ENCODE measurements around the gene PFN3. TPM values are rescaled to one million over a fixed set of nuclear protein-coding genes. Genes with fewer than 3 reads are reported as not detected.
A peak's percentile ranks its signal among the peaks of the same experiment; 100 is the strongest.

Gene PFN3
- total and polyA plus RNA-seq, 4 donors, result 0.32 to 1.00 TPM; not detected in 2

DNA sequence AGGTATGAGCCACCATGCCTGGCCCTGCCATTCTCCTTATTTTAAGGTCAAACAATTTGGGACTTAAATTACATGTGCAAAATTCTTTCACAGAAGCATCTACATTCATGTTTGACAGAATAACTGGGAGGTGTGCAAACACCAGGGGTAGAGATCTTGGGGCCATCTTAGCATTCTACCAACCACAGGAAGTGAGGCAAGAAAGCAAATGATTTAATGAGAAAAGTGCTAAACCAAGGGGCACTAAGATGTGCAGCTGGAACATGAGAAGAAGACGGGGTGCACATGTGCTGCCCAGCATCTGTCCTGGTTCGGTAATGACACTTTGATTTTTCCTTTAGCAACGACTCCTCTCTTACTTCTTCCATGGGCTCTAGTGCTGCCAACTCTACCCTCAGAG, 10.1 kb upstream of the PFN3 start:
- 89% methylated on average over 3 of the region's 3 CpGs for WGBS (ENCODE audit: insufficient coverage)

DNA sequence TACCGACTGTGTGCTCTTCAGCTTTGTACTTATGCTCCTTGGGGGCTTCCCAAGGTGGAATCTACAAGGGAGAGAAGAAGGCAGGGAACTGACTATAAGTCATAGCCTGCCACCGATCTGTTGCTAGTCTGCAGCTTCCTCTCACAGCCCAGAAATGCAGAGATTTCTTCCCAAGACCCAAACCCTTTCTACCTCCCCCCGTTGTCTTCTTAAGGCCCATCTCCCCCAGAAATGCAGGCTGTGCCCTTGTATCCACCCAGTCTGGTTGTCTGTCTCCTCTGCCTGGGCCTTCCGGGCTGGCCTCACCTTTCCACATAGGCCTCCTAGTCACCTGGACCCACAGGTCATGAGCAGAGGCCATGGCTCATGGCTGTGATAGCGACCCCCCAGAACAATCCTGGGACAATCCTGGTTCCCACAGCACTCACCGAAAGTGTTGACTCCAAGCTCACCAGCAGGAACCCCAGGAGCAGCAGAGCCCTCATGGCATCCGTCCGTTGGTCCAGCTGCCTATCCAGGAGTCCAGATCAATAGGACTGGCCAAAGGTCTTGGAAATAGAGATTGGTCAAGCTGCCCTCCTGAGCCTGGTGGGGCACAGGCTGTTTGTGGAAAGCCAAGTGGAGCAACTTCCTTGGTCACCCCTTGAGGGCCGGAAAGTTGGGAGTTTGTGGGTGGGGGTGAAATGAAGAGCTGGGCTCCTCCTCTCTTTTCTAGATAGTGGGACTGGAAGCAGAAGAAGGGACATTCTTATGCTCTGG, 8.8 kb upstream of the PFN3 start, which contains the start of gene F12:
F12 (minus strand) TSS at position 522 of the 759 bp plus-strand sequence; CDS start at position 485, 37 bp downstream.
- WGBS (ENCODE audit: insufficient coverage), result 89% methylated on average over 8 of the region's 9 CpGs

More for the DNA sequence above, 10.1 kb upstream of the PFN3 start:
- DNase-seq (ENCODE audit: low read depth in 4 of 6, low spot score in 6 of 6), result no peak
- Histone ChIP-seq H3K36me3 (ENCODE audit: control insufficient read depth, insufficient read depth, low read length) (no peaks in the 10 kb centered on the region), H3K4me3 (ENCODE audit: low read depth, low read length) (no peak overlapping the region), H3K27ac (ENCODE audit: low read depth, low read length) (no peak overlapping the region), H3K4me1 (ENCODE audit: control insufficient read depth, insufficient read depth, low read length) (peaks cover 1% of the 10 kb centered on the region), H3K27me3 (ENCODE audit: control insufficient read depth, insufficient read depth, low read length) (peaks cover under 1% of the 10 kb centered on the region), H3K9me3 (ENCODE audit: control insufficient read depth, insufficient read depth, low read length) (no peaks in the 10 kb centered on the region)

DNA sequence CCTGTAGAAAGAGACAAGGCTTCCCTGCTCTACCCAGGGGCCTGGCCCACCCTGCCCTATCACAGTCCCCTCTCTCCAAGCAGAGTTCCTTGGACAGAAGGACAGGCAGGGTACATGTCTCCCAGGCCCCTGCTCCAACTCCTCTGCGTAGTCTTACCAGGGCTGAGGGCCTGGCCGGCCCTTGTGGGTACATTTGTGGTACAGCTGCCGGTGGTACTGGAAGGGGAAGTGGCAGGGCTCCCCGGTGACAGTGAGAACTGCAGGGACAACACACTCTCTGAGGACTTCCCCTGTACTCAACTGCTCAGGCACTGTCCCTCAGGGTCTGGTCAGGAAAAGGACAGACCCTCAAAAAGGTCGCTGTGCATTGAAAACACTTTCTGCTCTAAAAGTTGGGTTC, 5.3 kb upstream of the PFN3 start:
- Histone ChIP-seq H3K4me3 (ENCODE audit: low read depth, low read length) (no peak overlapping the region), H3K36me3 (ENCODE audit: control insufficient read depth, insufficient read depth, low read length) (no peaks in the 10 kb centered on the region), H3K27me3 (ENCODE audit: control insufficient read depth, insufficient read depth, low read length) (peaks cover 43% of the 10 kb centered on the region), H3K27ac (ENCODE audit: low read depth, low read length) (no peak overlapping the region), H3K4me1 (ENCODE audit: control insufficient read depth, insufficient read depth, low read length) (peaks cover 39% of the 10 kb centered on the region), H3K9me3 (ENCODE audit: control insufficient read depth, insufficient read depth, low read length) (no peaks in the 10 kb centered on the region)
- no peak for DNase-seq (ENCODE audit: low read depth in 4 of 6, low spot score in 6 of 6)
- 84% methylated on average over 4 of the region's 5 CpGs for WGBS (ENCODE audit: insufficient coverage)

More for the DNA sequence above, 8.8 kb upstream of the PFN3 start, which contains the start of gene F12:
- H3K27ac ChIP-seq (ENCODE audit: low read depth, low read length), result no peak within 1 kb of the TSS
- no peaks in the 10 kb centered on the region for H3K36me3 ChIP-seq (ENCODE audit: control insufficient read depth, insufficient read depth, low read length)
- no peak within 1 kb of the TSS for H3K4me3 ChIP-seq (ENCODE audit: low read depth, low read length)
- no peak for DNase-seq (ENCODE audit: low read depth in 4 of 6, low spot score in 6 of 6)
- peaks cover 9% of the 10 kb centered on the region for H3K27me3 ChIP-seq (ENCODE audit: control insufficient read depth, insufficient read depth, low read length)
- H3K4me1 ChIP-seq (ENCODE audit: control insufficient read depth, insufficient read depth, low read length), result peaks cover 15% of the 10 kb centered on the region
- H3K9me3 ChIP-seq (ENCODE audit: control insufficient read depth, insufficient read depth, low read length), result no peaks in the 10 kb centered on the region

DNA sequence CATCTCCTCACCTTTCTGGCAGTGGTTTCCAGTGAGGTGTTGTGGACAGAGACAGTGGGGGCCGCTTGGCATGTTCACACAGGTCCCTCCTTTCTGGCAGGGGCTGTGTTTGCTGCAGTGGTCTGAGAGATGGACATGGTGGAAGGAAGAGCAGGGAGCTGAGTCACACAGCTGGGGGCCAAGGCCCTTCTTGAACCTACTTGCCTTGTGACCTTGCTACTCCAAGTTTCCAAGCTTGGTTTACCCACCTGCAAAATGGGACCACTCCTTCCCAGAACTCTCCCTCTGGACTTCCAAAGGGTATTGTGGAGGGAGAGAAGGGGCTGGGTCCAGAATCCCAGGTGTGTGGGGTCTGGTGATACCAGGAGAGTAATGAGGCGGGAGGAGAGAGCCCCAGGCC, 4.9 kb upstream of the PFN3 start:
- peaks cover 43% of the 10 kb centered on the region for H3K4me1 ChIP-seq (ENCODE audit: control insufficient read depth, insufficient read depth, low read length)
- DNase-seq (ENCODE audit: low read depth in 4 of 6, low spot score in 6 of 6), result no peak
- peaks cover 48% of the 10 kb centered on the region for H3K27me3 ChIP-seq (ENCODE audit: control insufficient read depth, insufficient read depth, low read length)
- H3K27ac ChIP-seq (ENCODE audit: low read depth, low read length), result no peak overlapping the region
- H3K4me3 ChIP-seq (ENCODE audit: low read depth, low read length), result no peak overlapping the region
- no peaks in the 10 kb centered on the region for H3K9me3 ChIP-seq (ENCODE audit: control insufficient read depth, insufficient read depth, low read length)
- WGBS (ENCODE audit: insufficient coverage), result 94% methylated on average over 2 of the region's 2 CpGs
- H3K36me3 ChIP-seq (ENCODE audit: control insufficient read depth, insufficient read depth, low read length), result no peaks in the 10 kb centered on the region

DNA sequence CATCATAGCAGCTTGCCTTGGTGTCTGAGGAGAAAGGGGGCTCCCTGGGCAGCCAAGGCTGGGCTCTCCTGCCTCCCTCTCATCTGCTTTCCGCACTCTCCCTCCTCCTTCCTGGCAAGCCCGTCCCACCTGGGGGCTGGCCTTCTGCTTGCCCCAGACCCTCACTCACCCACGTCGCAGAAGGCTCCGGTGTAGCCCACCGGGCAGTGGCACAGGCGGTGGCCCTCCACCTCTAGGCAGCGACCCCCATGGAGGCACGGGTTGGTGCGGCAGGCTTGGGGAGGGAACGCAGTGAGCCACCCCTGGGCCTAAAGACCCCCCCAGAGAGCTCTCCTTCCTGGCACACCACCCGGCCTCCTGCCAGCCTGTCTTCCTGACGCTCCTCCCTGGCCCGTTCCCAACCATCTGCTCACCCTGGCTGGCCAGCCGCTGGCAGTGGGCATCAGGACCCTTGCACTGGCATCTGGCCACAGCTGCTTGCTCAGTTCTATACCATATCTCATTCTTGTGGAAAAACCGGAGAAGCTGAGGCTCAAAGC, 4.2 kb upstream of the PFN3 start:
- no peaks in the 10 kb centered on the region for H3K36me3 ChIP-seq (ENCODE audit: control insufficient read depth, insufficient read depth, low read length)
- H3K4me3 ChIP-seq (ENCODE audit: low read depth, low read length), result peak overlapping the region; percentile 50
- 16% methylated on average over 16 of the region's 16 CpGs for WGBS (ENCODE audit: insufficient coverage)
- DNase-seq (ENCODE audit: low read depth in 4 of 6, low spot score in 6 of 6), result peak in 2 of 6 donors; percentile 50 to 51
- H3K27ac ChIP-seq (ENCODE audit: low read depth, low read length), result no peak overlapping the region
- peaks cover 54% of the 10 kb centered on the region for H3K27me3 ChIP-seq (ENCODE audit: control insufficient read depth, insufficient read depth, low read length)
- H3K4me1 ChIP-seq (ENCODE audit: control insufficient read depth, insufficient read depth, low read length), result peaks cover 49% of the 10 kb centered on the region
- no peaks in the 10 kb centered on the region for H3K9me3 ChIP-seq (ENCODE audit: control insufficient read depth, insufficient read depth, low read length)

DNA sequence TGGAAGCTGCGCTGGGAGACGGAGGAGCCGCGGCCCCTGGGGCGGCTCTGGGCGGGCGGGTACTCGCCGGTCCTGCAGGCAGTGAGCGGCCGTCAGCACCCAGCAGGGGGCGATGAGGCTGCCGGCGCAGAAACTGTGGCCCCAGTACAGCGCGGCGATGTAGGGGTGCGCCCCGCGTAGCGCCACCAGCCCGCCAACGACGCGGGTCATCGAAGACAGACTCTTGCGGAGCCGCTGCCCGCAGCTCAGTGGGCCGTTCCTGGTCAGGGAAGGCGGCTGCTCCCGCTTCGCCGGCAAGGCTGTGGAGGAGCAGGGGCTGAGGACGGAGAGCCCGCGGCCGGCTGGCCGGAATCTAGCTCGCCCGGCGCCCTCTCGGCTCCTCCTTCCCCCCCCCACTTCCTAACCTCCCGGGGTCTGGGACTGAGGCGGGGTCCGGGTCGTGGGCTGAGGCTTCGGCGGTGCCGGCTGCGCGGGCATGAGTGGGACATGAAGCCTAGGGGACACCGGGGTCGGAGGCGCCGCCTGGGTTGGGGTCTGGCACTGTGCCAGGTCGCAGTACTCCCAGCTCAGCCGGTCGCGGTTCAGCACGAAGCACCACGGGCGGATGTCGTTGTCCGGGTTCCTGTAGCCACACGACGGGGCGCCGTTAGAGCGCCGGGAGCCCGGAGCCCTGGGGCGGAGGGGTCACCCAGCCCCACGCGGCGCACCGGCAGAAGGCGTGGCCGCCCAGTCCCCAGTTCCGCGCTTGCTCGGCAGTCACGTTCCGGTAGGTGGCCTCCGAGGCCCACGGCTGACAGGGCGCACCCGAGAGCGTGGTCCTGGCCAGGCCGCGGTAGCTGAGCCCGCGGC, 3.6 kb upstream of the PFN3 start:
- no peak overlapping the region for H3K27ac ChIP-seq (ENCODE audit: low read depth, low read length)
- DNase-seq (ENCODE audit: low read depth in 4 of 6, low spot score in 6 of 6), result peak in 2 of 6 donors; percentile 86 to 90
- no peaks in the 10 kb centered on the region for H3K36me3 ChIP-seq (ENCODE audit: control insufficient read depth, insufficient read depth, low read length)
- WGBS (ENCODE audit: insufficient coverage), result under 1% methylated on average over 84 of the region's 93 CpGs
- peak overlapping the region; percentile 50 for H3K4me3 ChIP-seq (ENCODE audit: low read depth, low read length)
- no peaks in the 10 kb centered on the region for H3K9me3 ChIP-seq (ENCODE audit: control insufficient read depth, insufficient read depth, low read length)
- peaks cover 54% of the 10 kb centered on the region for H3K4me1 ChIP-seq (ENCODE audit: control insufficient read depth, insufficient read depth, low read length)
- H3K27me3 ChIP-seq (ENCODE audit: control insufficient read depth, insufficient read depth, low read length), result peaks cover 60% of the 10 kb centered on the region

DNA sequence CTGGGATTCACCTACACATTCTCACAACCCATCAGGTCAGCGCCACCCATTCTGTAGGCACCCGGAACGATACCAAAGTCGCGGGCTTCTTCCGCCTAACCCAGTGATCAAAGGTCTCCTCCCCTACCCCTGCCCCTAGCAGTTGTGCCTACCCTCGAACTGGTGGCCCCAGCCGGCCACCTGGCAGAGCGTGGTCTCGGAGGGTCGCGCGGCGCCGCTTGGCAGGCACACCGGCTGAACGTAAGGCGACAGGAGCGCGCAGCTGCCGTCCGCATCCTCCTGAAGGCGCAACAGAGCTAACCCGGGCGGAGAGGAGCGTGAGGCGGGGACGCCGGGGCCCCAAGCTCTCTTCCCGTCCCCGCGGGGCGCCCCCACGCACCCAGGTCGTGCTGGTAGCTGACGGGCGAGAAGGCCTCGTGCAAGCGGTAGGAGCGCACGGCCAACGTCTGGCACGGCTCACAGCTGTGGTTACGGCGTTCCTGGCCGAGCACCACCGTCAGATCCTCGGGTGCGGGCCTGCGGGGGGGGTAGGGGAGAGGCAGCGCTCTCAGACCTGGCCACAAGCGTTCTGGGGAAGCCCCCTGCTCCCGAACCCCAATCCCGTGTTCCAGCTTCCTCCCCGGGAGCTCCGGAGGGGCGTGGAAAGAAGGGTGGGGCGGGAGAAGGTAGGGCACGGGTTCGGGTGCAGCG, 2.8 kb upstream of the PFN3 start:
- H3K4me3 ChIP-seq (ENCODE audit: low read depth, low read length), result peak overlapping the region; percentile 50
- no peaks in the 10 kb centered on the region for H3K9me3 ChIP-seq (ENCODE audit: control insufficient read depth, insufficient read depth, low read length)
- H3K27me3 ChIP-seq (ENCODE audit: control insufficient read depth, insufficient read depth, low read length), result peaks cover 65% of the 10 kb centered on the region
- no peaks in the 10 kb centered on the region for H3K36me3 ChIP-seq (ENCODE audit: control insufficient read depth, insufficient read depth, low read length)
- 1% methylated on average over 59 of the region's 61 CpGs for WGBS (ENCODE audit: insufficient coverage)
- peaks cover 54% of the 10 kb centered on the region for H3K4me1 ChIP-seq (ENCODE audit: control insufficient read depth, insufficient read depth, low read length)
- DNase-seq (ENCODE audit: low read depth in 4 of 6, low spot score in 6 of 6), result peak in 2 of 6 donors; percentile 41 to 53
- H3K27ac ChIP-seq (ENCODE audit: low read depth, low read length), result no peak overlapping the region

DNA sequence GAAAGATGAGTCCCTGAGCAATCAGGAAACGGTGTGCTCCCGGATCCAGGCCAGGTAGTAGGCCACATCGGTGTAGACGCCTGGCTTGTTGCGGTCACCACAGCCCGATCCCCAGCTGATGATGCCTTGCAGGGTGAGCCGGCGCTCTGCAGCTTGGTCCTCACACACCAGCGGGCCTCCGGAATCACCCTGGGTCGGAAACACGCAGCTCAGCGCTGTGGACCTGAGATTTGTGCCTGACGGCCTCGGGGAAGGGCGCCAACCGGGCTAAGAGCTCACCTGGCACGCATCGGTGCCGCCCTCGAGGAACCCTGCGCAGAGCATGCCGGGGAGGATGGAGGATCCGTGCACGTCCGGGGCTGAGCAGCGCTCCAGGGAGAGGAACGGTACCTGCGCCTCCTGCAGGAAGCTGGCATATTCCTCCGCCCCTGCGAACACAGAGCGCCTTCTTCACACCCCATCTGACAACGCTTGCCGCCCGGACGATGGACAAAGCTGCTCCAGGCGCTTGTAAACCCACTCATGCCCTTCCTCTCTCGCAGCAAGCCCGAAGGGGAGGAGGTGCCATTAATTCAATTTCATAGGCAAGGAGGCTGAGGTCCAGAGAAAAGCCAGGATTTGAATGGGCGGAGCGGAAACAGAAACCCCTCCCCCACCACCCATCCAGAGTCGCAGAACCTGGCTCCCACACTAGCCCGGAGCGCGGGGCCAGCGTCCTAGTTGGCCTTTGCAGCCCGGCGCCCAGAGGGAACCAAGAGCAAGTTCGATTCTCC, 2.0 kb upstream of the PFN3 start:
- Histone ChIP-seq H3K9me3 (ENCODE audit: control insufficient read depth, insufficient read depth, low read length) (no peaks in the 10 kb centered on the region), H3K27me3 (ENCODE audit: control insufficient read depth, insufficient read depth, low read length) (peaks cover 73% of the 10 kb centered on the region), H3K4me1 (ENCODE audit: control insufficient read depth, insufficient read depth, low read length) (peaks cover 54% of the 10 kb centered on the region), H3K36me3 (ENCODE audit: control insufficient read depth, insufficient read depth, low read length) (no peaks in the 10 kb centered on the region), H3K4me3 (ENCODE audit: low read depth, low read length) (peak overlapping the region; percentile 22), H3K27ac (ENCODE audit: low read depth, low read length) (no peak overlapping the region)
- DNase-seq (ENCODE audit: low read depth in 4 of 6, low spot score in 6 of 6), result peak in 2 of 6 donors; percentile 73 to 91
- 6% methylated on average over 38 of the region's 49 CpGs for WGBS (ENCODE audit: insufficient coverage)

Measured in spinal cord (tissue), 10 donors.